GM23338 (cell line): ENCODE measurements around the gene KRTAP12-4.

Experiments used
- CREB1 ChIP-seq: fragments of 250-450 bp; sonication (Bioruptor Pico); IDR thresholded peaks from 2 replicates; pipeline ENCODE4 v1.5.0; 2020; ENCODE audit warnings: low read depth, mild to moderate bottlenecking, moderate library complexity
- EZH2 ChIP-seq: fragments of 200-600 bp; sonication (generic); IDR thresholded peaks from one replicate; pipeline ENCODE4 v1.8.0; 2017; ENCODE audit warnings: antibody characterized with exemption, mild to moderate bottlenecking, low read depth; ENCODE audit not compliant: unreplicated experiment
- EZH2phosphoT487 ChIP-seq: fragments of 200-600 bp; sonication (generic); IDR thresholded peaks from one replicate; pipeline ENCODE4 v1.8.1; 2018; ENCODE audit warnings: antibody characterized with exemption; ENCODE audit not compliant: unreplicated experiment
- POLR2AphosphoS5 ChIP-seq: IDR thresholded peaks from 2 replicates; pipeline ENCODE4 v1.6.1; 2016; ENCODE audit warnings: antibody characterized with exemption, low read depth
- TF ChIP-seq, protein P1 (sequence below), 2 experiments: fragments of 200-600 bp in 1 of 2; sonication (generic) in 1 of 2; conservative IDR thresholded peaks; 2 replicates each; pipeline versions ENCODE4 v1.5.1 to v1.6.1; 2016 to 2017; ENCODE audit warnings: antibody characterized with exemption in 2 of 2, low read depth in 2 of 2, mild to moderate bottlenecking in 2 of 2, moderate library complexity in 1 of 2
- TF ChIP-seq, protein P2 (sequence below): IDR thresholded peaks from one replicate; pipeline ENCODE4 v1.6.1; 2018; ENCODE audit warnings: antibody characterized with exemption; ENCODE audit not compliant: unreplicated experiment

DNA sequence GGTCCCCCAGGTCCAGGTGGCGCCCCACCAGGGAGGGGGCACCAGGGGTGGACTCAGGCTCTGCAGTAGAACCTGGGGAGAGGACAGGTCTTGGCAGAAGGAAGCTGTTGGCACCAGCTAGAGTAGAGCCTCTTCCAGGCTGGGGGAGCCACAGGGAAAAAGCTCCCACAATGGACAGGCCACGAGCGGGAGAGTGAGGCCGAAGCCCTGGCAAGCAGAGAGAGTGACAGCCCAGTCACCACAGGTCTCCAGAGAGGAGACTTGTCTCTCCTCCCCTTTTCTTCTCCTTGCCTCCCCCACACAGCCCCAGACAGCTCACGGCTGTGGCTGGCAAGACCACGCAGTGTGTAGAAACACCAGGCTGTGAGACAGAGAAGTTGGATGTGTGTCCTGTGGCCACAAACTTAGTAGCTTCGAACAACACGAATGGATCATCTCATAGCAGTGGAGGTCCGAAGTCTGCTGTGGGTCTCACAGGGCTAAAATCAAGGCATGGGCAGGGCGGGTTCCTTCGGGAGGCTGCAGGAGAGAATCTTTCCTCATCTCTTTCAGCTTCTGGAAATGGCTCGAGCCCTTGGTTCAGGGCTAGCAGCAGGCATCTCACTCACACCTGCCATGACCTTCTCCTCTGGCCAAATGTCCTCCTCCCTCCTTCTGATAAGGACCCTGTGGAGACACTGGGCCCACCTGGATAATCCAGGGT is 3.3 kb downstream of the KRTAP12-4 start:
- TF ChIP-seq, protein P1, sequence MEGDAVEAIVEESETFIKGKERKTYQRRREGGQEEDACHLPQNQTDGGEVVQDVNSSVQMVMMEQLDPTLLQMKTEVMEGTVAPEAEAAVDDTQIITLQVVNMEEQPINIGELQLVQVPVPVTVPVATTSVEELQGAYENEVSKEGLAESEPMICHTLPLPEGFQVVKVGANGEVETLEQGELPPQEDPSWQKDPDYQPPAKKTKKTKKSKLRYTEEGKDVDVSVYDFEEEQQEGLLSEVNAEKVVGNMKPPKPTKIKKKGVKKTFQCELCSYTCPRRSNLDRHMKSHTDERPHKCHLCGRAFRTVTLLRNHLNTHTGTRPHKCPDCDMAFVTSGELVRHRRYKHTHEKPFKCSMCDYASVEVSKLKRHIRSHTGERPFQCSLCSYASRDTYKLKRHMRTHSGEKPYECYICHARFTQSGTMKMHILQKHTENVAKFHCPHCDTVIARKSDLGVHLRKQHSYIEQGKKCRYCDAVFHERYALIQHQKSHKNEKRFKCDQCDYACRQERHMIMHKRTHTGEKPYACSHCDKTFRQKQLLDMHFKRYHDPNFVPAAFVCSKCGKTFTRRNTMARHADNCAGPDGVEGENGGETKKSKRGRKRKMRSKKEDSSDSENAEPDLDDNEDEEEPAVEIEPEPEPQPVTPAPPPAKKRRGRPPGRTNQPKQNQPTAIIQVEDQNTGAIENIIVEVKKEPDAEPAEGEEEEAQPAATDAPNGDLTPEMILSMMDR (conservative IDR thresholded peaks at IDR 0.05; ENCODE audit: low read depth in 2 of 2) = no peak
- TF ChIP-seq EZH2phosphoT487 = no peak
- no peak for TF ChIP-seq EZH2
- TF ChIP-seq POLR2AphosphoS5 = no peak
- TF ChIP-seq, protein P2, sequence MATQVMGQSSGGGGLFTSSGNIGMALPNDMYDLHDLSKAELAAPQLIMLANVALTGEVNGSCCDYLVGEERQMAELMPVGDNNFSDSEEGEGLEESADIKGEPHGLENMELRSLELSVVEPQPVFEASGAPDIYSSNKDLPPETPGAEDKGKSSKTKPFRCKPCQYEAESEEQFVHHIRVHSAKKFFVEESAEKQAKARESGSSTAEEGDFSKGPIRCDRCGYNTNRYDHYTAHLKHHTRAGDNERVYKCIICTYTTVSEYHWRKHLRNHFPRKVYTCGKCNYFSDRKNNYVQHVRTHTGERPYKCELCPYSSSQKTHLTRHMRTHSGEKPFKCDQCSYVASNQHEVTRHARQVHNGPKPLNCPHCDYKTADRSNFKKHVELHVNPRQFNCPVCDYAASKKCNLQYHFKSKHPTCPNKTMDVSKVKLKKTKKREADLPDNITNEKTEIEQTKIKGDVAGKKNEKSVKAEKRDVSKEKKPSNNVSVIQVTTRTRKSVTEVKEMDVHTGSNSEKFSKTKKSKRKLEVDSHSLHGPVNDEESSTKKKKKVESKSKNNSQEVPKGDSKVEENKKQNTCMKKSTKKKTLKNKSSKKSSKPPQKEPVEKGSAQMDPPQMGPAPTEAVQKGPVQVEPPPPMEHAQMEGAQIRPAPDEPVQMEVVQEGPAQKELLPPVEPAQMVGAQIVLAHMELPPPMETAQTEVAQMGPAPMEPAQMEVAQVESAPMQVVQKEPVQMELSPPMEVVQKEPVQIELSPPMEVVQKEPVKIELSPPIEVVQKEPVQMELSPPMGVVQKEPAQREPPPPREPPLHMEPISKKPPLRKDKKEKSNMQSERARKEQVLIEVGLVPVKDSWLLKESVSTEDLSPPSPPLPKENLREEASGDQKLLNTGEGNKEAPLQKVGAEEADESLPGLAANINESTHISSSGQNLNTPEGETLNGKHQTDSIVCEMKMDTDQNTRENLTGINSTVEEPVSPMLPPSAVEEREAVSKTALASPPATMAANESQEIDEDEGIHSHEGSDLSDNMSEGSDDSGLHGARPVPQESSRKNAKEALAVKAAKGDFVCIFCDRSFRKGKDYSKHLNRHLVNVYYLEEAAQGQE = no peak
- TF ChIP-seq CREB1 (CRISPR knock-in tag) = no peak
